TTC549 (cell line): Measurements from ENCODE around the gene ZNF283.
"Not testable (repeated sequence)": the region's sequence is repeated elsewhere in the genome, so short reads cannot be mapped to it uniquely, and the experiment has no call there.

Experiments
- FAIRE-seq: peaks from 2 replicates; lab custom pipeline; 2012; peaks lifted over from hg19 to GRCh38; lab: Jason Lieb, UNC

Gene ZNF283

GRCh38 chr19:43799502-43800142, 27.5 kb upstream of the ZNF283 start:
- no peak for FAIRE-seq

- no peak for FAIRE-seq
Measured at GRCh38 chr19:43802216-43802951, 24.7 kb upstream of the ZNF283 start, which contains the start of gene LYPD5. Gene LYPD5, minus strand, starts transcription at chr19:43802447. Its CDS starts 67 bp downstream, at chr19:43802380.

- no peak for FAIRE-seq
Measured at GRCh38 chr19:43804432-43804831, 22.7 kb upstream of the ZNF283 start.

GRCh38 chr19:43806401-43806800, 20.7 kb upstream of the ZNF283 start:
- FAIRE-seq: not testable (repeated sequence)

- no peak for FAIRE-seq
Measured at GRCh38 chr19:43806848-43807247, 20.3 kb upstream of the ZNF283 start.

GRCh38 chr19:43807651-43808050, 19.5 kb upstream of the ZNF283 start:
- no peak for FAIRE-seq

GRCh38 chr19:43809762-43810696, 17.1 kb upstream of the ZNF283 start:
- peak; percentile 93 for FAIRE-seq

- FAIRE-seq: no peak
Measured at GRCh38 chr19:43811837-43812236, 15.3 kb upstream of the ZNF283 start.

- no peak for FAIRE-seq
Measured at GRCh38 chr19:43812259-43812658, 14.9 kb upstream of the ZNF283 start.

- no peak for FAIRE-seq
Measured at GRCh38 chr19:43812688-43813087, 14.4 kb upstream of the ZNF283 start.

GRCh38 chr19:43814663-43815352, 12.3 kb upstream of the ZNF283 start:
- FAIRE-seq: no peak

- not testable (repeated sequence) for FAIRE-seq
Measured at GRCh38 chr19:43817454-43817853, 9.7 kb upstream of the ZNF283 start.

GRCh38 chr19:43818500-43818899, 8.6 kb upstream of the ZNF283 start:
- FAIRE-seq: no peak

GRCh38 chr19:43820098-43820883, 6.8 kb upstream of the ZNF283 start:
- no peak for FAIRE-seq

GRCh38 chr19:43820884-43821215, 6.3 kb upstream of the ZNF283 start:
- FAIRE-seq: no peak

GRCh38 chr19:43823856-43824255, 3.3 kb upstream of the ZNF283 start:
- not testable (repeated sequence) for FAIRE-seq

- FAIRE-seq: not testable (repeated sequence)
Measured at GRCh38 chr19:43824572-43824971, 2.5 kb upstream of the ZNF283 start.

GRCh38 chr19:43839139-43839538, 12.0 kb downstream of the ZNF283 start:
- FAIRE-seq: no peak

- no peak for FAIRE-seq
Measured at GRCh38 chr19:43842007-43842406, 14.9 kb downstream of the ZNF283 start.

- FAIRE-seq: no peak
Measured at GRCh38 chr19:43847246-43847645, 20.1 kb downstream of the ZNF283 start.

- FAIRE-seq: no peak
Measured at GRCh38 chr19:43847884-43848283, 20.8 kb downstream of the ZNF283 start.
